NK-92 (cell line): ENCODE data around the gene RNF224.

Experiments used
- DNase-seq: peaks from one replicate; lab custom pipeline; 2025; ENCODE audit not compliant: unreplicated experiment; lab: John Stamatoyannopoulos, UW

Gene RNF224

GRCh38 chr9:137213160-137214060, 13.9 kb upstream of the RNF224 start:
- DNase-seq, result no peak

DNA sequence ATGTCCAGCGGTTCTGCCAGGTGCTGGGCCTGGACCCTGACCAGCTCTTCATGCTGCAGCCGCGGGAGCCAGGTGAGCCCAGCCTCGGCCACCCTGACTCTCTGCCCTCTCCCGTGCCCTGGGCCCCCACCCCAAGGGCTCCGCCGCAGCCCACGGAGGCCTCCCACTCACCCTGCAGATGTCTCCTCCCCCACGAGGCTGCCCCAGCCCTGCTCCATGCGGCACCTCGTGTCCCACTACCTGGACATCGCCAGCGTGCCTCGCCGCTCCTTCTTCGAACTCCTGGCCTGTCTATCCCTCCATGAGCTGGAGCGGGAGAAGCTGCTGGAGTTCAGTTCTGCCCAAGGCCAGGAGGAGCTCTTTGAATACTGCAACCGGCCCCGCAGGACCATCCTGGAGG, 12.7 kb upstream of the RNF224 start:
- no peak for DNase-seq

DNA sequence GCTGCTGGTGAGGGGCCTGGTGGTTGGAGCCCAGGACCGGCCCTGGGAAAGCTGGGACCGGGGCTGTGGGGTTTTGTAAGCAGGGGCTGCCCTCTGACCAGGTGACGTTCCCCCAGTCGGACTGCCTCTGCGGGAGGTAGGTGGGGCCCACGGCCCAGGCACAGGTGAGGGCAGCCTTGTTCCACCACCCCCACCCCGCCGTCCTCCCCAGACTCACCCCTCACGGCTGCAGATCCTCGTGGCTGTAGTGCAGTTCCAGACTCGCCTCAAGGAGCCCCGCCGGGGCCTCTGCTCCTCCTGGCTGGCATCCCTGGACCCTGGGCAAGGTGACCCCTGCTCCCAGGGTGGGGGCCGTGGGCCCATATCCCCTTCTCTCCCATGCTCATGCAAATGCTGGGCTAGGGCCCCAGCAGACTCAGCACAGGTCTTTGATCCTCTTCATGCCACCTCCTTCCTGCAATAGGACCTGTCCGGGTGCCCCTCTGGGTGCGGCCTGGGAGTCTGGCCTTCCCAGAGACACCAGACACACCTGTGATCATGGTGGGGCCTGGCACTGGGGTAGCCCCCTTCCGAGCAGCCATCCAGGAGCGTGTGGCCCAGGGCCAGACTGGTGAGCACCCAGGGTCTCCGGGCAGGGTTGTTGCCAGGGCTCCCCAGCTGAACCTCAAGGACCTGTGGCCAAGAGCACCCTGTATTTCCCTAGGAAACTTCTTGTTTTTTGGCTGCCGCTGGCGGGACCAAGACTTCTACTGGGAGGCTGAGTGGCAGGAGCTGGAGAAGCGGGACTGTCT, 11.9 kb upstream of the RNF224 start:
- DNase-seq, result no peak

- no peak for DNase-seq
Observed at GRCh38 chr9:137216188-137216965, 10.9 kb upstream of the RNF224 start.

- no peak for DNase-seq
Observed at GRCh38 chr9:137217276-137218211, 9.8 kb upstream of the RNF224 start.

DNA sequence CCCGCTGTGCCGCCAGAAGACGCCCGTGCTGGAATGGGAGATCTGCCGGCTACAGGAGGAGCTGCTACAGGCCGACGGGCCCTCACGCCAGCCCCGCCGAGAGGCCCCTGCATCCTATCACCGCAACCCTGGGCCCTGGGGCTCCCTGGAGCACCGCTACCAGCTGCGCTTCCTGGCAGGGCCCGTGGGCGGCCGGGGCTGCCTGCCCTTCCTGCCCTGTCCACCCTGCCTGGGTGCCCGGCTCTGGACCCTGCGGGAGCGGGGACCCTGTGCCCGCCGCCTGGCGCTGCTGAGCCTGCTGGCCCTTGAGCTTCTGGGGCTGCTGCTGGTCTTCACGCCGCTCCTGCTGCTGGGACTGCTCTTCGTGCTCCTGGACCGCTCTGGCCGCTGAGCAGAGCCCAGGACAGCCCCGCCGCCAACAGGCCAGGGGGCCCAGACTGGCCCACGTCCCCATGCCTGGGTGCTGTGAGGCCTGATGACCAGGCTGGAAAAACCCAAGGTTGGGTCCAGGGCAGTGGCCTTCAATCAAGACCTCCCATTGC, 9.0 kb upstream of the RNF224 start:
- no peak for DNase-seq

DNA sequence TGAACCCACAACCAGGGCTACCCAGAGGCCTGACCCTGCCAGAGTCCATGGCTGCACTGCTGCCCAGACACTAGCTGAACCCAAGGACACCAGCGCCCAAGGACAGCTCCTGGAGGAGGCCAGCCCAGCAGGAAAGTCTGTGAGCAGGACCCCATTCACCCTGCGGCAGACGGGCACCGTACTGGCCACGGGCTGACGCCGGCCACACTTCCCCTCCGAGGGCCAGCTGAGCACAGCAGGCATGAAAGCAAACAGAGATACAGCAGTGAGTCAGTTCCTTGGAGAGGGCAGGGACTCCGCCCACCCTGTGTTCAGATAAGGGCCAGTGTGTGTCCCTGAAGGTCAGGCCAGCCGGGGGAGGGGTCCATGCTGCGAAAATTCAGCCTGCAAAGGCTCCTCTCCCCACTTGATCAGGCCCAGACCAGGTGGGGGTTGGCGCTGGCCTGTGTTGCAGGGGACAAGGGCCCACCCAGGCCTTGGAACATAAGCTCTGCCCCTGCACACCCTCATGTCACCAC, 8.5 kb upstream of the RNF224 start:
- DNase-seq, result no peak

DNA sequence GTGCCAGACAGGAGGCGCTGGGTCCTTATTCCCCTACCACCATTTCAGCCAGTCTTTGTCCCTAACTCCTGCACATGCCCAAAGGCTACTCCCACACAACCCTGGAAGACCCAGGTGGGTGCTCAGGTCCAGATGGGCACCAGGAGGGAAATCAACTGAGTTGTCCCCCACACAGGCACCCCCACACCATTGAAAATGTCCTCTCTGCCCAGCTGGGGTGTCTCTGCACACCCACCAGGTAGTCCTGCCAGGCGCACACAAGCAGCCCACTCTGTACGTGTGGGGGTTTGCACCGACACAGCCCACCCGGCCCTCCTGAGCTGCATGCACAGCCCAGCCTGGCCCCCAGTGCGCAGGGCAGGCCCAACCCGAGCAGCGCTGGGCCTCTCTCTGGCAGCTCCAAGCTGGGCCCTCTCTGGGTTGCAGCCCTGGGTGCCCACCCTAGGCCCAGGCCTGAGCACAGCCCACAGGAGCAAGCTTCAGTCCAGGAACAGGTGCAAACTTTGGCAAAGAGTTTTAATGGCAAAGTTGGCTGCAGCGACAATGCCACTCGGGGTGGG, 7.5 kb upstream of the RNF224 start:
- no peak for DNase-seq

DNA sequence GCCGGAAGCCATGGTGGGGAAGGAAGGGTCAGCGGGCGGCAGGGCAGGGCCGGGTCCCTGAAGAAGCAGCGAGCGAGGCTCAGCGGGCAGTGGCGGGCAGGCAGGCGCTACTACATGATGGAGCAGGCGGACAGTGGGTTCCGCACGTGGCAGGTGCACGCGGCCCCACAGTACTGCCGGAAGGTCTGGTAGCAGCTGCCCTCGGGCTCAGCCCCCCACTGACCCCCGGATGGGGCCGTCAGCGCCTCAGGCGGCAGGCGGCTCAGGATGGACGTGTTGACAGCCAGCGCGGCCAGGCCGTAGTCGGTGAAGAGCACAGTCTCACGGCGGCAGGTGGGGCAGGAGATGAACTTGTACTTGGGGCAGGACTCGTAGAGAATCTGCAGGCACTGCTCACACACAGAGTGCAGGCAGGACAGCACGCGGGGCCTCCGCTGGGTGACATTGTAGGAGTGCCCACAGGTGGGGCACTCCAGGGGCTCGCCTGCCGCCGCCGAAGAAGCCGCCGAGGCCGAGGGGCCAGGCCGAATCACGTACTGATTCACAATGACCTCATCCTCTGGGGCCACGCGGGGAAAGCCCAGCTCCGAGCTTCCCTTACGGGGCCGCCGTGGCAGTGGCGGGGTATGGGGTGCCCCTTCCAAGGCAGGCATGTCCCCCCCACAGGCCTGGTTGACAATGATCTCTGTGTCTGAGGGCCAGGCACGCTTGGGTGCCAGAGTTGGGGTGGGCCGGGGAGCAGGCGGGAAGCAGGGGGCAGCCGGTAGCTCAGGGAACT, 6.8 kb upstream of the RNF224 start:
- no peak for DNase-seq

DNA sequence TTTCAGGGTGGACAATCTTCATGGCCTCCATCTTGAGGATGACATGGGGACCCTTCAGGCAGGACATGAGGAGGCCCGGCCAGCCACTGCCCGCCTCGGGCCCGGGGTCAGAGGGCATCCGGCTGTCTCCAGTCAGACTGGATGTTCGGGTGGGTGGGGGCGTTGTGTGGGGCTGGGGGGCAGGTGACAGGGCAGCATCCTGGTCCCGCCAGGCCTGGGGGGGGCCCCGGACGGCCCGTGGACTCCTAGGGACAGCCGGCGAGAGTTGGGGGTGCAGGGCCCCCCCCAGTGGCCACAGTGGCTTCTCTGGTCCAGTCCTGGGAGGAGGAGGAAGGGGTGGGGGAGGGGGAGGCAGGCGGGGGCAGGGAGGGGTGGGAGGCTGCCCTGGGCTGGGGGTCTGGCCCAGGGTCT, 6.2 kb upstream of the RNF224 start:
- DNase-seq, result no peak

- no peak for DNase-seq
Observed at GRCh38 chr9:137221506-137222111, 5.7 kb upstream of the RNF224 start.

GRCh38 chr9:137222190-137223077, 4.9 kb upstream of the RNF224 start, which contains the start of gene RNF208:
TSS of gene RNF208 (minus strand) at chr9:137222240. CDS start at chr9:137221212, 1,028 bp downstream.
- no peak for DNase-seq

DNA sequence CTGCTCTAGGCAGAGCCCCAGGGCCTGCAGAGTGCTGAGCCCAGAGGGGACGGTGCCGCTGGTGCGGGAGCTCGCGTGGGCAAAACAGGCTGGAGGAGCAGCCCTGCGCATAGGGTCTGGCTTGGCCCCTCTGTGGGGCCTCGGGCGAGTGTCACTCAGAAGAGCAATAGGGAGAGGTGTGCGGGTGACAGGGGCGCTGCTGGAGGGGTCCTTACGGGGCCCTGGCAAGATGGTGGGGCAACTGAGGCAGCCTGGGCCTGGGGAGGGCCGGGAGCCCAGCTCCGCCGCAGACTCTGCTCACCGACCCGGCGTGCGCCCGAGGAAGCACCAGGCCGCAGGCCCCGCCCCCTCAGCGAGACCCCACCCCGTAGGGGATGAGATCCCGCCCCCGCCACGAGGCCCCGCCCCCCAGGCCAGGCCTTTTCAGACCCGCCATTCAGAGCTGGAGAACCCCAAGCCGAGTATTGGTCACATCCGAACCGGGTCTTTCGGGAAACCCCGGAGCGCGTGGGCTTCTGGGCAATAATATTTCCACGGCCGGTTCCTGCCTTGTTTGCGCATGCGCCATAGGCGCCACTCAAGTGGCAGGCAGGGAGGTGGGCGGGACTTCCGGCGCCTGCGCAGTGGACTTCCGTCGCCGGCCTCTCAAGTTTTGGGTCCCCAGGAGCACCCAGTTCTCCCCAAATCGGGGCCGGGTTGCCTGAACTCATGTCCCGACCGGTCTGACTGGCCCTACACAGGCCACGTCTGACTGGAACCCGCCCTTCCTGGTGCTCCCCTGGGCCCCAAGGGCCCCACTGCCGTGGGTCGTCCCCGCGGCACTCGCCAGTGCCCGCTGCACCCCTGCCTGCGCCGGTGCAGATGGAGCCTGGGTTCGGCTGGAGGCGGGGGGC, 4.0 kb upstream of the RNF224 start:
- peak; percentile 95 for DNase-seq

DNA sequence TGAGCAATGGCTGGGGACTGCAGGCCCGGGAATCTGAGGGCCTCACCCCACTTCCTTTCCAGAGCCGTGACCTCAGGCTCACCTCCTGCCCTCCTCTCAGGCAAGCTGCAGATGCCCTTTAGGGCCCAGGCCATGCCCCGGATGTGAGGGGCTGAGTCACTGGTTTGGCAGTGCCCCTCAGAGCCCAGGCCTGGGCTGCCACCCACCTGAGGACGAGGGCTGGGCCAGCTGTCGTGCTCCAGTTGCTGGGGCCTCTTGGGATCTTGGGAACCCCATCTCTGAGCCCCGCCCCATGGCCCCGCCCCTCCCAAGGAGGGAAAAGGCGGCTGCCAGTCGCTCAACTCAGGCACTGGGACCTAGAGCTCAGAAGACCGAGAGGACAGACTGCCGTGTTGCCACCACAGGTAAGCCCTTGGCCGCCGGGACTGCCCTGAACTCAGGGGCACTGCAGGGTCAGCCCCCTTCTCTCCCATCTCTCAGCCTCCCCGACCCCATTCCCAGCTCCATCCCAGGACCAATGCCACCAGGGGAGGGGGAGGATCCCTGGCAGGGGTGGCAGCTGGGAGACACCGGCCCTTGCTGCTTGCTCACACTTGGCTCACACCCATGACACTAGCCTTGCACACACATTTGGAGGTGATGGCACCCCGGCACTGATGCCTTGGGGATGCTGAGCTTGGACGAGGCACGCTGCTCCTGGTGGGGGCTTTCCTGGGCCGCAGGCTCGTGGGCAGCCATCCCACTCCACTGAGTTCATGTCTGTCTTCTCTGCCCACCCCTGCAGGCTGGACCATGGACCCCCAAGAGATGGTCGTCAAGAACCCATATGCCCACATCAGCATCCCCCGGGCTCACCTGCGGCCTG, 2.2 kb upstream of the RNF224 start, which contains the start of gene CYSRT1:
Gene CYSRT1, plus strand, starts transcription at position 345 of the 865 bp plus-strand sequence. Its CDS starts 448 bp downstream, at position 793.
- no peak for DNase-seq

- DNase-seq, result no peak
Observed at GRCh38 chr9:137225699-137226331, 1.5 kb upstream of the RNF224 start.
